ENCODE results near the gene DPF3.

GRCh38 chr14:72578514-72578913 is 315.4 kb downstream of the DPF3 start:
- no peak for TF ChIP-seq EP300 (IDR thresholded peaks at IDR 0.05; ENCODE audit: low read length)
- no peak for TF ChIP-seq CTCF (IDR thresholded peaks at IDR 0.05 in 2 of 3, conservative IDR thresholded peaks at IDR 0.05 in 1 of 3; ENCODE audit: insufficient read depth in 2 of 3, low read depth in 1 of 3, low read length in 3 of 3)

Measured in K562 (cell line).